WTC11 (cell line): ENCODE results near the gene GALT. TPM values are rescaled to one million over a fixed set of nuclear protein-coding genes. Genes with fewer than 3 reads are reported as not detected.

Experiments used
- ATAC-seq: fragments of 200-7000 bp; cut with Tn5 transposase; 2 replicates; pipeline ENCODE4 v1.10.0; 2021; ENCODE audit warnings: mild to moderate bottlenecking, moderate library complexity
- CTCF ChIA-PET: fragments of 300-600 bp; sonication (Branson Sonifier 250); formaldehyde crosslinking; loops from one replicate; lab custom pipeline; 2021; ENCODE audit warnings: antibody characterized with exemption; lab: Charles Lee
- POLR2A ChIA-PET: fragments of 350-600 bp; sonication (Branson Sonifier 250); formaldehyde crosslinking; loops from one replicate; lab custom pipeline; 2021; ENCODE audit warnings: antibody characterized with exemption; lab: Charles Lee
- DNase-seq: peaks from one replicate; pipeline ENCODE4 v3.0.0; 2021; ENCODE audit warnings: low spot score
- H3K27ac Mint-ChIP-seq: 2 replicates; pipeline ENCODE4 v1.8.0; 2021; ENCODE audit warnings: mixed read lengths
- H3K27me3 Mint-ChIP-seq: 2 replicates; pipeline ENCODE4 v1.8.0; 2021; ENCODE audit warnings: low read depth, mild to moderate bottlenecking, moderate library complexity, mixed read lengths
- H3K36me3 Mint-ChIP-seq: 2 replicates; pipeline ENCODE4 v1.8.0; 2021; ENCODE audit warnings: mixed read lengths
- H3K4me1 Mint-ChIP-seq: 2 replicates; pipeline ENCODE4 v1.8.0; 2022; ENCODE audit warnings: mixed read lengths
- H3K4me3 Mint-ChIP-seq: 2 replicates; pipeline ENCODE4 v1.8.0; 2021; ENCODE audit warnings: mild to moderate bottlenecking, moderate library complexity, mixed read lengths
- H3K9me3 Mint-ChIP-seq: 2 replicates; pipeline ENCODE4 v1.8.0; 2021; ENCODE audit warnings: mixed read lengths
- ARID4B ChIP-seq: sonication (generic); formaldehyde crosslinking; IDR thresholded peaks from 2 replicates; pipeline ENCODE4 v1.8.0; 2023; ENCODE audit warnings: missing genetic modification reagents, mild to moderate bottlenecking, borderline replicate concordance
- CTCF ChIP-seq: fragments of 200-600 bp; IDR thresholded peaks from 2 replicates; pipeline ENCODE4 v1.8.0; 2022; ENCODE audit warnings: antibody characterized with exemption
- HMGXB4 ChIP-seq: sonication (generic); formaldehyde crosslinking; IDR thresholded peaks from 2 replicates; pipeline ENCODE4 v1.8.1; 2023; ENCODE audit warnings: mild to moderate bottlenecking, moderate library complexity, missing genetic modification reagents
- KAT7 ChIP-seq: sonication (generic); formaldehyde crosslinking; IDR thresholded peaks from 2 replicates; pipeline ENCODE4 v1.8.1; 2023; ENCODE audit warnings: missing genetic modification reagents, mild to moderate bottlenecking, borderline replicate concordance
- PRDM15 ChIP-seq: sonication (generic); formaldehyde crosslinking; IDR thresholded peaks from 2 replicates; pipeline ENCODE4 v1.8.0; 2022; ENCODE audit warnings: missing genetic modification reagents
- SMAD3 ChIP-seq: sonication (generic); formaldehyde crosslinking; IDR thresholded peaks from 2 replicates; pipeline ENCODE4 v1.8.0; 2022; ENCODE audit warnings: missing genetic modification reagents, mild to moderate bottlenecking, borderline replicate concordance
- SP1 ChIP-seq: sonication (generic); formaldehyde crosslinking; conservative IDR thresholded peaks from 2 replicates; pipeline ENCODE4 v1.8.1; 2022; ENCODE audit warnings: missing genetic modification reagents
- STAT6 ChIP-seq: sonication (generic); formaldehyde crosslinking; conservative IDR thresholded peaks from 2 replicates; pipeline ENCODE4 v1.8.1; 2023; ENCODE audit warnings: mild to moderate bottlenecking, low read depth, missing genetic modification reagents, moderate library complexity
- total RNA-seq: library from RNA; stranded (reverse); gene quantifications from 3 replicates; pipeline ENCODE4 v1.2.3, GENCODE V29; 2021

Gene GALT
- total RNA-seq, 1 experiment from 2014 or later = 39.7 TPM

- H3K27me3 Mint-ChIP-seq = peaks cover 6% of the 10 kb centered on the region; the same call in 1 of the 2 replicates
- peaks cover 5% of the 10 kb centered on the region; the same call in 1 of the 2 replicates for H3K9me3 Mint-ChIP-seq
- no peak overlapping the region for H3K4me3 Mint-ChIP-seq
- H3K36me3 Mint-ChIP-seq = peaks cover 4% of the 10 kb centered on the region
- ChIA-PET CTCF (interaction anchor here (0.7 to 5.0 kb wide), 12 partner anchors 10 to 373 kb away, joined by 3 to 120 read pairs (median 4); partner anchors contain the start of genes CCL19, CCL27 and GALT), POLR2A (interaction anchor here (1.0 to 1.5 kb wide), 3 partner anchors 10 to 97 kb away, joined by 3 read pairs; no protein-coding TSS in a partner anchor)
- TF ChIP-seq HMGXB4 (CRISPR knock-in tag) = 0 out of 2 replicates have a peak, but pooled peaks have one; percentile 34
- no peak for TF ChIP-seq SMAD3
- TF ChIP-seq CTCF = peak; percentile 52
- TF ChIP-seq SP1 (CRISPR knock-in tag) = peak; percentile 39; the same call in 1 of the 2 replicates
- no peak for TF ChIP-seq PRDM15 (CRISPR knock-in tag)
- no peak for TF ChIP-seq ARID4B (CRISPR knock-in tag)
- no peak for TF ChIP-seq KAT7
- no peak for TF ChIP-seq STAT6 (CRISPR knock-in tag)
- DNase-seq (peak; percentile 92), ATAC-seq (peak; percentile 99)
- H3K4me1 Mint-ChIP-seq = peaks cover 5% of the 10 kb centered on the region
- no peak overlapping the region for H3K27ac Mint-ChIP-seq
Observed at GRCh38 chr9:34675048-34675714, 28.7 kb downstream of the GALT start.
